IMR-90 (cell line): Measurements from ENCODE around the gene GPR180. TPM values are rescaled to one million over a fixed set of nuclear protein-coding genes. Genes with fewer than 3 reads are reported as not detected.

Source experiments
- ATAC-seq: fragments of 200-7000 bp; cut with Tn5 transposase; 2 replicates; pipeline ENCODE4 v1.9.1; 2020; ENCODE audit warnings: low read depth, mild to moderate bottlenecking, moderate library complexity
- BruUV-seq: library from RNA; stranded (reverse); fragments of 400-500 nt; replicated peaks from 2 replicates; lab custom pipeline; 2021; lab: Mats Ljungman, UMichigan
- CTCF ChIA-PET: fragments of 300-600 bp; formaldehyde crosslinking; extraction: SDS; loops from one replicate; lab custom pipeline; 2021; ENCODE audit warnings: antibody characterized with exemption; lab: Yijun Ruan, JAX
- POLR2A ChIA-PET: fragments of 300-600 bp; sonication (Branson Sonifier 250); formaldehyde crosslinking; loops from one replicate; lab custom pipeline; 2022; ENCODE audit warnings: antibody characterized with exemption; ENCODE audit not compliant: unreplicated experiment; lab: Charles Lee
- DNase-seq: peaks from one replicate; pipeline ENCODE4 v3.0.0; 2013
- H2AFZ ChIP-seq: replicated peaks from 2 replicates; pipeline ENCODE3; 2013; ENCODE audit warnings: low read length, mild to moderate bottlenecking; ENCODE audit not compliant: poor library complexity
- H2AK5ac ChIP-seq: 2 replicates; pipeline ENCODE4 v1.6.1; 2013; ENCODE audit warnings: low read depth, low read length, inconsistent platforms
- H2AK9ac ChIP-seq: replicated peaks from 2 replicates; pipeline ENCODE3; 2013; ENCODE audit warnings: mild to moderate bottlenecking, low read depth, low read length, moderate library complexity; ENCODE audit not compliant: poor library complexity
- H2BK120ac ChIP-seq: 2 replicates; pipeline ENCODE4 v1.6.1; 2013; ENCODE audit warnings: low read depth, low read length, inconsistent platforms
- H2BK15ac ChIP-seq: 3 replicates; pipeline ENCODE4 v1.6.1; 2013; ENCODE audit warnings: low read depth, low read length, inconsistent platforms
- H2BK20ac ChIP-seq: 2 replicates; pipeline ENCODE4 v1.6.1; 2013; ENCODE audit warnings: low read depth, mild to moderate bottlenecking, inconsistent platforms, low read length, moderate library complexity
- H2BK5ac ChIP-seq: 2 replicates; pipeline ENCODE4 v1.6.1; 2013; ENCODE audit warnings: mild to moderate bottlenecking, low read depth, low read length, inconsistent platforms; ENCODE audit not compliant: poor library complexity, severe bottlenecking
- H3K14ac ChIP-seq: replicated peaks from 2 replicates; pipeline ENCODE4 v1.6.1; 2013; ENCODE audit warnings: low read depth, low read length, inconsistent platforms
- H3K18ac ChIP-seq: 2 replicates; pipeline ENCODE4 v1.6.1; 2013; ENCODE audit warnings: low read depth, low read length, control low read depth
- H3K23ac ChIP-seq: 2 replicates; pipeline ENCODE4 v1.6.1; 2013; ENCODE audit warnings: low read depth, low read length, inconsistent platforms
- H3K27ac ChIP-seq: 2 replicates; pipeline ENCODE4 v1.5.1; 2013; ENCODE audit warnings: mild to moderate bottlenecking, control low read depth, low read length; ENCODE audit not compliant: insufficient read depth
- H3K27me3 ChIP-seq: 2 replicates; pipeline ENCODE4 v1.6.1; 2013; ENCODE audit warnings: low read length; ENCODE audit not compliant: control insufficient read depth, insufficient read depth
- H3K36me3 ChIP-seq: 2 replicates; pipeline ENCODE4 v1.6.1; 2013; ENCODE audit warnings: low read length, mixed read lengths; ENCODE audit not compliant: control insufficient read depth, insufficient read depth
- H3K4ac ChIP-seq: 2 replicates; pipeline ENCODE4 v1.6.1; 2013; ENCODE audit warnings: low read depth, low read length, inconsistent platforms
- H3K4me1 ChIP-seq: 2 replicates; pipeline ENCODE4 v1.6.1; 2013; ENCODE audit warnings: low read length, mixed read lengths; ENCODE audit not compliant: control insufficient read depth, insufficient read depth
- H3K4me2 ChIP-seq: 2 replicates; pipeline ENCODE4 v1.6.1; 2013; ENCODE audit warnings: low read depth, mild to moderate bottlenecking, control low read depth, low read length, moderate library complexity
- H3K4me3 ChIP-seq: 2 replicates; pipeline ENCODE4 v1.5.1; 2013; ENCODE audit warnings: low read depth, mild to moderate bottlenecking, control low read depth, low read length, moderate library complexity; ENCODE audit not compliant: insufficient read depth
- H3K56ac ChIP-seq: 2 replicates; pipeline ENCODE4 v1.6.1; 2013; ENCODE audit warnings: low read length, inconsistent platforms; ENCODE audit not compliant: insufficient read depth; ENCODE audit errors: extremely low read depth
- H3K79me1 ChIP-seq, 2 experiments: 2 replicates each; pipeline ENCODE4 v1.6.1; 2013; ENCODE audit warnings: low read length in 2 of 2, inconsistent platforms in 1 of 2, low read depth in 1 of 2
- H3K9ac ChIP-seq: 2 replicates; pipeline ENCODE4 v1.6.1; 2013; ENCODE audit warnings: low read depth, low read length, control low read depth
- H3K9me1 ChIP-seq: 2 replicates; pipeline ENCODE4 v1.6.1; 2013; ENCODE audit warnings: low read length, inconsistent platforms; ENCODE audit not compliant: insufficient read depth
- H3K9me3 ChIP-seq: 2 replicates; pipeline ENCODE4 v1.6.1; 2013; ENCODE audit warnings: low read length; ENCODE audit not compliant: control insufficient read depth, insufficient read depth
- H4K20me1 ChIP-seq: 2 replicates; pipeline ENCODE4 v1.6.1; 2013; ENCODE audit warnings: low read length, inconsistent platforms; ENCODE audit not compliant: insufficient read depth
- H4K5ac ChIP-seq: 2 replicates; pipeline ENCODE4 v1.6.1; 2013; ENCODE audit warnings: mild to moderate bottlenecking, low read depth, low read length, control low read depth
- H4K8ac ChIP-seq, 2 experiments: 2 replicates each; pipeline ENCODE4 v1.6.1; 2013; ENCODE audit warnings: low read depth in 2 of 2, low read length in 2 of 2, control low read depth in 1 of 2, inconsistent platforms in 1 of 2
- H4K91ac ChIP-seq: 2 replicates; pipeline ENCODE4 v1.6.1; 2013; ENCODE audit warnings: low read depth, low read length, inconsistent platforms; ENCODE audit not compliant: insufficient read depth
- NFE2L2 ChIP-seq: fragments of 150-350 bp; IDR thresholded peaks from 2 replicates; pipeline ENCODE4 v1.6.1; 2016; ENCODE audit warnings: low read depth, mild to moderate bottlenecking, low read length
- WGBS, 2 experiments: methylation state at CpG; one replicate each; pipeline versions ENCODE4 v1.1.5 to v1.1.7; 2013; ENCODE audit warnings: missing lambda C conversion rate in 2 of 2; ENCODE audit not compliant: insufficient read length in 1 of 2; ENCODE audit errors: extremely low coverage in 2 of 2; 5-methylcytosine and 5-hydroxymethylcytosine counted together
- dilution Hi-C: fragments of 300-500 bp; cut with HindIII; formaldehyde crosslinking; loops from one replicate; pipeline ENCODE4 v1.14.3; 2018; ENCODE audit warnings: low sequenced_read_pairs; ENCODE audit not compliant: unreplicated experiment
- in situ Hi-C: fragments of 300-500 bp; cut with MboI; formaldehyde crosslinking; loops from 3 replicates; pipeline ENCODE4 v1.14.3; 2019; ENCODE audit warnings: low sequenced_read_pairs, inconsistent platforms, mixed read lengths
- intact Hi-C: fragments of 100-400 bp; cut with micrococcal nuclease; formaldehyde crosslinking; loops from 2 replicates; pipeline ENCODE4 v1.10.0; 2022
- polyA plus RNA-seq, 3 experiments: library from polyadenylated mRNA; depleted of rRNA; stranded (reverse); fragments of >200 nt; gene quantifications; 2 replicates each; pipeline ENCODE4 v1.2.3, GENCODE V29; 2012; ENCODE audit warnings: low replicate concordance in 1 of 3
- total RNA-seq: library from RNA; depleted of rRNA; stranded (reverse); fragments of >200 nt; gene quantifications from 2 replicates; pipeline ENCODE4 v1.2.3, GENCODE V29; 2012

Gene GPR180
- total and polyA plus RNA-seq, 2 of the 4 experiments (the other 2 are of a cell fraction) = 2.8 to 10.8 TPM

DNA sequence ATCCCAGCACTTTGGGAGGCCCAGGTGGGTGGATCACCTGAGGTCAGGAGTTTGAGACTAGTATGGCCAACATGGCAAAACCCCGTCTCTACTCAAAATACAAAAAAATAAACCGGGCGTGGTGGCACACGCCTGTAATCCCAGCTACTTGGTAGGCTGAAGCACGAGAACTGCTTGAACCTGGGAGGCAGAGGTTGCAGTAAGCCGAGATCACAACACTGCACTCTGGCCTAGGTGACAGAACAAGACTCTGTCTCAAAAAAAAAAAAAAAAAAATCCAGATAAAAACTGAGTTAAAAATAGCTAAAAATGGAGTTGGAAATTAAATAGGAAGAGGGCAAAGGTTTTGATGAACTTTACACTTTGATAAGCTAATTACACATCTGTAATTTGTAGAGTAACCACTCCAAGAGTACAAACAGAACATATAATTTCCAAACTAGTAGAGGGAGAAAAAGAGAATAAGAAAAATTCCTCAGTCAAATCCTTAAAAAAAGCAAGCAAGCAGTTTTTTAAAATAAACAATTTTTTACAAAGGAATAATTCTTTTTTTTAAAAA, 16.0 kb upstream of the GPR180 start:
- no peaks in the 10 kb centered on the region for H3K27me3 ChIP-seq
- no peak overlapping the region for H3K9ac ChIP-seq
- no peaks in the 10 kb centered on the region for H3K9me1 ChIP-seq
- CTCF ChIA-PET = interaction anchor here (0.7 to 1.0 kb wide), 2 partner anchors 10 to 403 kb away, joined by 3 to 5 read pairs; partner anchors contain the start of gene TGDS
- H3K4ac ChIP-seq = no peak overlapping the region
- no peak overlapping the region for H2AK9ac ChIP-seq
- H3K27ac ChIP-seq = no peak overlapping the region
- intact Hi-C loops = no loop called here
- H3K9me3 ChIP-seq = no peaks in the 10 kb centered on the region
- no peak overlapping the region for H4K91ac ChIP-seq
- peaks cover 13% of the 10 kb centered on the region for H3K36me3 ChIP-seq
- dilution Hi-C loops = no loop called here
- no peak overlapping the region for H3K14ac ChIP-seq
- no peak for ATAC-seq
- no peak overlapping the region for H3K18ac ChIP-seq
- H3K79me1 ChIP-seq = peaks cover 7 to 13% of the 10 kb centered on the region in 2 experiments; a peak in 3 of 4 replicates
- H2BK120ac ChIP-seq = no peak overlapping the region
- POLR2A ChIA-PET = no interaction called here
- no peak for TF ChIP-seq NFE2L2
- no peak overlapping the region for H3K4me3 ChIP-seq
- no peaks in the 10 kb centered on the region for H3K4me1 ChIP-seq
- WGBS, 2 experiments = no CpG with 5 or more reads among the region's 6 CpGs
- H2BK5ac ChIP-seq = no peak overlapping the region
- no peaks in the 10 kb centered on the region for H4K20me1 ChIP-seq
- no peak overlapping the region for H2AK5ac ChIP-seq
- no peak overlapping the region for H2BK20ac ChIP-seq
- H3K23ac ChIP-seq = no peak overlapping the region
- no peak overlapping the region for H3K4me2 ChIP-seq
- no peak for DNase-seq
- no peak overlapping the region for H4K5ac ChIP-seq
- no peak overlapping the region for H3K56ac ChIP-seq
- no peak overlapping the region for H2BK15ac ChIP-seq
- no peak overlapping the region for H2AFZ ChIP-seq
- BruUV-seq = no TSS peak
- H4K8ac ChIP-seq = no peak overlapping the region
- in situ Hi-C loops = no loop called here
